ENCODE results near the gene NUP153. TPM values are rescaled to one million over a fixed set of nuclear protein-coding genes. Genes with fewer than 3 reads are reported as not detected.
"Not testable (repeated sequence)": the region's sequence is repeated elsewhere in the genome, so short reads cannot be mapped to it uniquely, and the experiment has no call there.

Gene NUP153
- polyA plus RNA-seq, 1 donor from 2014 or later = 20.6 TPM

- H3K79me2 ChIP-seq (replicated peaks; ENCODE audit: insufficient read depth, low read length) = no peaks in the 10 kb centered on the region
- H3K4me2 ChIP-seq (ENCODE audit: low read length) = no peak overlapping the region
- no peaks in the 10 kb centered on the region for H3K36me3 ChIP-seq (ENCODE audit: insufficient read depth, low read length)
- no peak overlapping the region for H2AFZ ChIP-seq (ENCODE audit: low read depth, low read length)
- no peaks in the 10 kb centered on the region for H4K20me1 ChIP-seq (ENCODE audit: insufficient read depth)
- no peak overlapping the region for H3K4me3 ChIP-seq (ENCODE audit: low read length)
- no peaks in the 10 kb centered on the region for H3K27me3 ChIP-seq (ENCODE audit: insufficient read depth, low read depth, low read length)
- H3F3A ChIP-seq (ENCODE audit: insufficient read depth, low read length, poor library complexity, severe bottlenecking) = no peaks in the 10 kb centered on the region
- H3K9me2 ChIP-seq (ENCODE audit: insufficient read depth, low read length) = no peaks in the 10 kb centered on the region
- no peaks in the 10 kb centered on the region for H3K9me3 ChIP-seq (ENCODE audit: low read length)
- no peak overlapping the region for H3K27ac ChIP-seq (ENCODE audit: low read length)
- no peak overlapping the region for H3K9ac ChIP-seq (ENCODE audit: low read length)
- TF ChIP-seq CTCF (IDR thresholded peaks at IDR 0.05; ENCODE audit: poor library complexity, severe bottlenecking) = no peak
- no peak for TF ChIP-seq EZH2 (IDR thresholded peaks at IDR 0.05; ENCODE audit: borderline replicate concordance, insufficient read depth, low read length, poor library complexity, severe bottlenecking)
- no peak for TF ChIP-seq EP300 (conservative IDR thresholded peaks at IDR 0.05; ENCODE audit: poor library complexity, severe bottlenecking)
- no peak for TF ChIP-seq POLR2AphosphoS5 (IDR thresholded peaks at IDR 0.05)
- no peak for TF ChIP-seq REST (IDR thresholded peaks at IDR 0.05; ENCODE audit: borderline replicate concordance)
- no peak for TF ChIP-seq SMC3 (conservative IDR thresholded peaks at IDR 0.05; ENCODE audit: poor library complexity)
- TF ChIP-seq RAD21 (conservative IDR thresholded peaks at IDR 0.05) = no peak
- no peak for TF ChIP-seq MXI1 (conservative IDR thresholded peaks at IDR 0.05; ENCODE audit: poor library complexity, severe bottlenecking)
- TF ChIP-seq TAF1 (IDR thresholded peaks at IDR 0.05; ENCODE audit: low read depth) = no peak
Observed at GRCh38 chr6:17737704-17738252, 31.1 kb upstream of the NUP153 start.

- not testable (repeated sequence) for H4K20me1 ChIP-seq (ENCODE audit: insufficient read depth); H3K9ac ChIP-seq (ENCODE audit: low read length); H3K9me3 ChIP-seq (ENCODE audit: low read length); H3K9me2 ChIP-seq (ENCODE audit: insufficient read depth, low read length); H3K79me2 ChIP-seq (replicated peaks; ENCODE audit: insufficient read depth, low read length); H3K27me3 ChIP-seq (ENCODE audit: insufficient read depth, low read depth, low read length); H3F3A ChIP-seq (ENCODE audit: insufficient read depth, low read length, poor library complexity, severe bottlenecking); H3K36me3 ChIP-seq (ENCODE audit: insufficient read depth, low read length); H3K4me2 ChIP-seq (ENCODE audit: low read length); H3K4me3 ChIP-seq (ENCODE audit: low read length); H2AFZ ChIP-seq (ENCODE audit: low read depth, low read length); H3K27ac ChIP-seq (ENCODE audit: low read length)
Observed at GRCh38 chr6:17735311-17735710, 28.6 kb upstream of the NUP153 start.

Data from neural cell (in vitro differentiated cells).